Suprapubic skin (tissue), 4 donors: ENCODE data around the gene FIGN. TPM values are rescaled to one million over a fixed set of nuclear protein-coding genes. Genes with fewer than 3 reads are reported as not detected.

Experiments
- DNase-seq, 2 donors: peaks; one replicate each; pipeline ENCODE4 v3.0.0-alpha.2; 2019; ENCODE audit warnings: low spot score in 2 of 2
- H3K27ac ChIP-seq: fragments of 200-600 bp; sonication (generic); one replicate; pipeline ENCODE4 v1.5.1; 2019
- H3K27me3 ChIP-seq: fragments of 200-600 bp; sonication (generic); one replicate; pipeline ENCODE4 v1.5.1; 2019
- H3K36me3 ChIP-seq: fragments of 200-600 bp; sonication (generic); one replicate; pipeline ENCODE4 v1.5.1; 2019
- H3K4me1 ChIP-seq: fragments of 200-600 bp; sonication (generic); one replicate; pipeline ENCODE4 v1.5.1; 2019
- H3K4me3 ChIP-seq: fragments of 200-600 bp; sonication (generic); one replicate; pipeline ENCODE4 v1.5.1; 2019; ENCODE audit warnings: mild to moderate bottlenecking
- H3K9me3 ChIP-seq: fragments of 200-600 bp; sonication (generic); one replicate; pipeline ENCODE4 v1.5.1; 2019
- CTCF ChIP-seq, 2 donors: fragments of 200-600 bp in 1 of 2; fragments of 450-650 bp in 1 of 2; sonication (generic) in 1 of 2; IDR thresholded peaks; one replicate each; pipeline ENCODE4 v1.5.1; 2016 to 2019; ENCODE audit warnings: antibody characterized with exemption in 2 of 2, mild to moderate bottlenecking in 1 of 2, moderate library complexity in 1 of 2
- EP300 ChIP-seq: sonication (generic); formaldehyde crosslinking; IDR thresholded peaks from one replicate; pipeline ENCODE4 v1.6.1; 2017; ENCODE audit warnings: antibody characterized with exemption
- POLR2A ChIP-seq, 2 donors: fragments of 450-650 bp; IDR thresholded peaks; one replicate each; pipeline ENCODE4 v1.6.1; 2017; ENCODE audit warnings: antibody characterized with exemption in 2 of 2, mild to moderate bottlenecking in 2 of 2, moderate library complexity in 2 of 2
- POLR2AphosphoS5 ChIP-seq, 3 donors: sonication (generic); formaldehyde crosslinking; IDR thresholded peaks; one replicate each; pipeline ENCODE4 v1.6.1; 2017; ENCODE audit warnings: antibody characterized with exemption in 3 of 3
- WGBS: methylation state at CpG from one replicate; pipeline ENCODE4 v1.1.5; 2018; 5-methylcytosine and 5-hydroxymethylcytosine counted together
- total RNA-seq, 4 donors: library from RNA; depleted of rRNA; stranded (reverse); fragments of >200 nt; gene quantifications; one replicate each; pipeline ENCODE4 v1.1.0, GENCODE V29; 2016

FIGN gene
- total RNA-seq, 4 donors from 2014 or later: 1.6 to 2.2 (median 1.9) TPM

GRCh38 chr2:163667064-163667887 lies 68.5 kb downstream of the FIGN start:
- DNase-seq: no peak
- Histone ChIP-seq H3K27ac (no peak overlapping the region), H3K9me3 (no peaks in the 10 kb centered on the region), H3K4me3 (no peak overlapping the region), H3K36me3 (no peaks in the 10 kb centered on the region), H3K4me1 (peaks cover 2% of the 10 kb centered on the region), H3K27me3 (no peaks in the 10 kb centered on the region)
- no peak for TF ChIP-seq POLR2A (IDR thresholded peaks at IDR 0.05)
- TF ChIP-seq POLR2AphosphoS5 (IDR thresholded peaks at IDR 0.05): no peak
- no peak for TF ChIP-seq EP300
- no peak for TF ChIP-seq CTCF (IDR thresholded peaks at IDR 0.05)
- WGBS: 38% methylated on average over 4 of the region's 4 CpGs

GRCh38 chr2:163665817-163666216 lies 70.0 kb downstream of the FIGN start:
- H3K27ac ChIP-seq: no peak overlapping the region

DNA sequence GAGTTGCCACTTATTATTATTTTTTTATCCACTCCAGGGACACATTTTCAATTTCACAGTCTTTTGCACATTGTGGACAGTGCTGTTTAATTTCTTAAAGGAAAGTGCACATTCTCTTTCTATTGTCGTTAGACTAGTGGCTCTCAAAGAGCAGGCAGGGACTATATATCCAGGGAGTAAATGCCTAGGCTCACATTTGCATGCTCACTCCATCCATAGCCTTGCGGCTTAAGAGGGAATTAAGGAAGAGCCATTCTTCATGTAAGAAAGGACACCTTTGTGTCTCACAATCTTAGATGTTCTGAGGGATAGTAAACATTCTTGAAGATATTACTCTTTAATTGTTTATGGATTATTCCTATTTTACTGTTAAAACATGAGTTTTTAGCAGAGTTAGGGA lies 70.8 kb downstream of the FIGN start:
- H3K27me3 ChIP-seq: no peaks in the 10 kb centered on the region
- TF ChIP-seq POLR2A (IDR thresholded peaks at IDR 0.05): no peak
- TF ChIP-seq EP300: no peak
- TF ChIP-seq POLR2AphosphoS5 (IDR thresholded peaks at IDR 0.05): no peak
- TF ChIP-seq CTCF (IDR thresholded peaks at IDR 0.05): no peak
- WGBS: 73% methylated on average over 2 of the region's 2 CpGs
- no peak for DNase-seq
- no peak overlapping the region for H3K4me3 ChIP-seq
- peaks cover 4% of the 10 kb centered on the region for H3K4me1 ChIP-seq
- no peaks in the 10 kb centered on the region for H3K9me3 ChIP-seq
- no peak overlapping the region for H3K27ac ChIP-seq
- no peaks in the 10 kb centered on the region for H3K36me3 ChIP-seq

More at GRCh38 chr2:163665817-163666216, 70.0 kb downstream of the FIGN start:
- Histone ChIP-seq H3K4me1 (peaks cover 2% of the 10 kb centered on the region), H3K27me3 (no peaks in the 10 kb centered on the region), H3K36me3 (no peaks in the 10 kb centered on the region), H3K4me3 (no peak overlapping the region), H3K9me3 (no peaks in the 10 kb centered on the region)
- no peak for DNase-seq
- TF ChIP-seq CTCF (IDR thresholded peaks at IDR 0.05) (no peak), POLR2AphosphoS5 (IDR thresholded peaks at IDR 0.05) (no peak), POLR2A (IDR thresholded peaks at IDR 0.05) (no peak), EP300 (no peak)

- Histone ChIP-seq H3K27me3 (no peaks in the 10 kb centered on the region), H3K27ac (no peak overlapping the region), H3K36me3 (no peaks in the 10 kb centered on the region), H3K4me1 (peaks cover 8% of the 10 kb centered on the region), H3K4me3 (no peak overlapping the region), H3K9me3 (no peaks in the 10 kb centered on the region)
- no peak for TF ChIP-seq CTCF (IDR thresholded peaks at IDR 0.05)
- no peak for TF ChIP-seq POLR2AphosphoS5 (IDR thresholded peaks at IDR 0.05)
- no peak for TF ChIP-seq EP300
- TF ChIP-seq POLR2A (IDR thresholded peaks at IDR 0.05): no peak
- DNase-seq: no peak
- 83% methylated on average over 5 of the region's 5 CpGs for WGBS
Observed at GRCh38 chr2:163664610-163665009, 71.2 kb downstream of the FIGN start.

GRCh38 chr2:163662141-163662780 lies 73.5 kb downstream of the FIGN start:
- TF ChIP-seq POLR2A (IDR thresholded peaks at IDR 0.05): no peak
- TF ChIP-seq CTCF (IDR thresholded peaks at IDR 0.05): no peak
- TF ChIP-seq EP300: no peak
- TF ChIP-seq POLR2AphosphoS5 (IDR thresholded peaks at IDR 0.05): no peak
- no peaks in the 10 kb centered on the region for H3K9me3 ChIP-seq
- H3K4me3 ChIP-seq: no peak overlapping the region
- peaks cover 20% of the 10 kb centered on the region for H3K4me1 ChIP-seq
- 74% methylated on average over 4 of the region's 4 CpGs for WGBS
- no peak for DNase-seq
- H3K27me3 ChIP-seq: no peaks in the 10 kb centered on the region
- no peak overlapping the region for H3K27ac ChIP-seq
- H3K36me3 ChIP-seq: no peaks in the 10 kb centered on the region
